Hematopoietic multipotent progenitor cell treated with erythropoietin and hydrocortisone succinate and interleukin-3 and kit ligand, for 4 days (in vitro differentiated cells): ENCODE results near the gene BLOC1S2.
A peak's percentile ranks its signal among the peaks of the same experiment; 100 is the strongest.
"Not testable (repeated sequence)": the region's sequence is repeated elsewhere in the genome, so short reads cannot be mapped to it uniquely, and the experiment has no call there.

ENCODE experiments used
- DNase-seq: peaks from one replicate; pipeline ENCODE4 v3.0.0-alpha.2; 2015

The BLOC1S2 gene

DNA sequence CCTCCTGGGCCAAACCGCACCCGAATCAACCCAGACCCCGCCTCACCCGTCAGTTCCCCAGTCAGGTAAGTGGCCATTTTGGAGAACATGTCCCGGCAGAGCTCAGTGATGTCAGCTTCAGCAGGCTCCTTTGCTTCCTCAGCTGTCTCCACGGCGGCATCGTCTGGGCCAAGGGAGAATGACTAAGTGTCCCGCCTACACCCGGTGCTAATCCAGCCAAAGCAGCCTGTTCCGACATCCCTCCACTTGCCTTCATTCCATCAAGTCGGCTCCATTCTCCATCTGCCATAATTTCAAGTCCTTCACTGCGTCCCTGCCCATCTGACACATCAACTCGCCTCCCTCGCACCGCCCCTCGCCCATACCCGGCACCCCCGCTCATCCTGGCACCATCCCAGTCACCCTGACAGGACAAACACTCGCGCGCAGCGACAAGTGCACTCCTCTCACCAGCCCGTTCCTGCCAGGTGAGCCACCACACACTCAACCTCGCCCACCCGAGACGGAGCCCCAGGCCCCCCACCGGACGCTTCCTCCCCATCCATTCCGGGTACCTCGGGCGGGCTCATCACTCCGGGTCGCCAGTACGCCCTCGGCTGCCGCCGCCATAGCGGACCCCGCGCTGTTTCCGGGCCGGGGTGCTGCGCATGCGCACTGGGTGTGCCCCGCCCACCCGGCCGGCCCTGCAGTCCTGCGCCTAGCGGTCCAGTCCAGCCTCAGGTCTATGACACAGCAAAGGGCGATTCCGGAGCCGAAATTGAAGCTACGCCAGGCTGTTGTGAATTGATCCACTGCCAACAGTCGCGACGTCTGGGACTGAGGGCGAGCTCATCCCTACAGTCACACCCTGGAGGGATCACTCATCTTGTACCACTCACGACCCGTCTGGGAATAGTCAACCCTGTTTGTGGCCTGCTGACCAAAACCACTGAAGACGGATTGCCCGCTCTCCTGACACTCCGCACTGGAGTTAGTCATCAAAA is at the start of gene BLOC1S2:
Gene BLOC1S2, minus strand, starts transcription at position 630 of the 983 bp plus-strand sequence. Its CDS starts 21 bp downstream, at position 609.
- DNase-seq: peak; percentile 91

DNA sequence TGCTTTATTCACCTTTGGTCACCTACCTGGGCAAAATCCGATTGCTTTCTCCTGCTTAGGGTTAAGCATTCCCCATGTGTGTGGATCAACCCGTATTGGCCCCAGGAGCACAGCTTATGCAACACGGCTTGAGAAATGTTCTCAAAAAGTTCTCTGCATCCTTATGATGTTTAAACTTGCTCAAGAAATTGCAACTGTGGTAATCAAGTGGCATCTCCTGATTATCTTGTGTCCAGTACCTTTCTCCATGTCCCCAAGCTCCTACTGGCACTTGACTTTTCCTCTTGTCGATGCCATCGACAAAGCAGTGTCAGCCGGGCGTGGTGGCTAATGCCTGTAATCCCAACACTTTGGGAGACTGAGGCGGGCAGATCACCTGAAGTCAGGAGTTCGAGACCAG is 48.3 kb upstream of the BLOC1S2 start:
- DNase-seq: no peak

DNA sequence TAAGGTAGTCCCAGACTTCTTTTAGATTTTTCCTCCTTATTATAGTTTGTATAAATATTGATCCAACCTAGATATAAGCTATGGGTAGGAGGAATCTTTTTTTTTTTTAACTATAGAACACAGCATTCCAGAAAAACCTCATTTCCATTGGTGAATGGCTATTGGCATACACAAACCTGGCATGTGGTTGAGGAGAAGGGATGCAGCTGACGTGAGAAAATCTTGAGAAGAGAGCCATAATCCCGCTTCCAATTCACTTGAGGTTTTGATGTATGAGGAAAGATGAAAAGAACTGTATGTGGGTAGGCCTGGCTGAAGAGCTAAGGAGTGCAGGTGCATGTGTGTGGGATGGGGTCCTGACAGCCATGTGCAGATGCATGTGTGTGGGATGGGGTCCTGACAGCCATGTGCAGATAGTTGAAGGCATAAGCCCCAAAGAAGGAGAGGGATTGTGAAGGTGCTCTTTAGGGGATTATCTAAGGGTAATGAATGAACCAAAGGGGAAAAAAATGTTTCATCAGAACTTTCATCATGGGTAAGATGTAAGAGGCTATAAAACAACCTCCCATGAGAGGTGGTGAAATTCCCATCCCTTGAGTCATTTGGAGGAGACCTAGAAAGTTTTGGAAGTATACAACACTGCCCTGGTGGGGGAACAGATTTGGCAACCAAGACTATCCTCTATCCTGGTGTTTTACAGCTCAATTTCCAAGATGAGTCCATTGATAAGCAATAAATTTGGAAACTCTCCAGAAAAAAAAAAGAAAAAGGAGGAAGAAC is 47.4 kb upstream of the BLOC1S2 start:
- DNase-seq: no peak

DNA sequence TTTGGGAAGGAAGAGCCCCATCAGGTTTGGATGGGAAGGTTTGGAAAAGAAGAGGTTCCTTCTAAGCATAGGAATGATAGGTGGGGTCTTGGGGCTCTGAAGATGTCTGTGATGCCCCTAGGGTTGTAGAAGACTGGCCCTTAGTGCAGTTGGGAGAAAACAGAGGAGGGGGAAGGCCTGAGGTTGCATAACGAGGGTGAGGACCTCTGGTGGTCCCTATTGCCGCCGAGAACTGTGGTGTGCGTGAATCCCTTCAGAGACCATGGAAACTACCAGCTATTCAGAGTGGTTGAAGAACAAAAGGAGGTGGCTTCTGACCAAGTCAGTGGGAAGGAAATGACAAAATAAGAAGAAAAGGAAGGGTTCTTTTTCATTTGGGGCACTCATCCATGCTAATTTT is 46.6 kb upstream of the BLOC1S2 start:
- DNase-seq: no peak

DNA sequence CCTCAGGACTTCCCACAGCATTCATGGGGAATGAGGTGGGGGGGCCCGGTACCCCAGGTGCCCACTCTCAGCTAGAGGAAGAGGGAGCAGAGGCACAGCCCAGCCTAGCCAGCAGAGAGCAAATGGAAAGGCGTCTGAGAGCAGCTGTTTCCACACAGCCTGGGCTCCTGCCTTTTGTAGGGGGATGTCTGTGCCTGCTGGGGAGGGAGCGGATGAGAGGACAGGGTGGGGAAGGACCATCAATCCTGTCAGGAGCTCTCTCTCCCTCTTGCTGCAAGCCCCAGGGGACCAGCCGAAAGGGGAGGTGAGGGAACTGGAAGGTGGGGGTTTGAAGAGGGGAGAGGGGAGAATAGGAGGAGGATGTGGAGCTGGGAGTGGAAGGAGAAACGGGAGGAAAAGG is 43.6 kb upstream of the BLOC1S2 start, which contains the start of gene PKD2L1:
Gene PKD2L1, minus strand, starts transcription at position 150 of the 400 bp plus-strand sequence. Its CDS starts 125 bp downstream, at position 25.
- no peak for DNase-seq

DNA sequence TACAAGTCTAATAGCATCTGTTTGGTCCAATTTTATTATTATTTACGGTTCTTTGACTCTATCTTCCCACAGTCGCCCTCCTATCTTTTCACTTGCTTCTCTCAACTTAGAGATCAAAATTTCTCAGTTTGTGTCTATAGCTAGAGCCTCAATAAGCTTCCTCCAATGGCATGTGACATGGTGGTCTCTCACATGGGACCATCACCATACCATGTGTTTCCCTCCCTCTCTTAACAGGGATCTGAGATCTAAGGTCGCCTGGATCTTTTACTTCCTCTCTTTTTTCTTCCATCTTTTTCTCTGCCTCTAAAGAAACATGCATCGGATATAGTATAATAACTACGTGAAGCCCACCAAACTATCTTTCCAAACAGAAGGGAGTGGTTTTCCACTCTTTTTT is 41.7 kb upstream of the BLOC1S2 start:
- DNase-seq: no peak

DNA sequence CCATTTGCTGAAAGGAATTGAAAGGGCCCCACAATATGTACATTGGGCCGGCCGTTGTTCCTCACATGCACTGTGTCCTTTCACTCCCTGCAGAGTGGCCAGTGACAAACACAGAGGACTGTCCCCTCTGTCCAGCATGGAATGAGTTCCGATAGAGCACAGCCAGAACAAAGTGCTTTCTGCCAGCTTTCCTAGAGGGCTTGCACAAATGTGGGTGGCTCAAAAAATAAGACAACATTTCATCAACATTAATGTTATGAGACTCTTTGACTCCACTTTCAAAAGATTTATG is 41.2 kb upstream of the BLOC1S2 start:
- DNase-seq: no peak

DNA sequence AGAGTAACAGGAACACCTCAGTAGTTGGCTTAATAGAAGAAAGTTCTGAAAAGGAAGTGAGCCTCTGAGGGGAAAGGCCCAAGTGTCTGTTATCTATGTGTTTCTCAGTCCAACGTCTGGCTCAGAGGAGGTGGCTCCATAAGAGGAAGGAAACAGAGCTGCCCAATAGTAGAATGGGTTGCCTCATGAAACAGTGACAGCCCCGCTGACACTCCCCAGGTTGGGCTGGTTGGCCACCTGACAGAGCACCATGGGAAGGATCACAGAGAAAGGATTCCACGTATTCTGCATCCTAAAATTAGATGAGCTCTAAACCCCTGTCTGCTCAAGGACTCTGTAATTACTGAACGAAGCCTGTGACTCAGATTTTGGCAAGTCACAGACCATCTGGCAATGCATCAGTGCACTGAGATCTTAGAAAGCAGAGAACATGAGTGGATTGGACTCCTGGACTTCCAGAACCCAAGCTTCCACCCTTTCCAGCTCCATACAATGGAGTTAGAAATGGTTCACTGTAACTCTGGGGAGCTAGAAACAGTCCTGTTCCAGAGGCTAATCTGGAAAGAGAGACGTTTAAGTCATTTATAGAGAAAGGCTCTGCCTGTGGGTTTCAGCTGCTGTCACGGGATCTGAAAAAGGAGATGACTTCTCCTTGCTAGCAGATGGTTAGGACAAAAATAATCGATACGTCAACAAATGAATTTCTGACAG is 40.7 kb upstream of the BLOC1S2 start:
- DNase-seq: peak; percentile 89

DNA sequence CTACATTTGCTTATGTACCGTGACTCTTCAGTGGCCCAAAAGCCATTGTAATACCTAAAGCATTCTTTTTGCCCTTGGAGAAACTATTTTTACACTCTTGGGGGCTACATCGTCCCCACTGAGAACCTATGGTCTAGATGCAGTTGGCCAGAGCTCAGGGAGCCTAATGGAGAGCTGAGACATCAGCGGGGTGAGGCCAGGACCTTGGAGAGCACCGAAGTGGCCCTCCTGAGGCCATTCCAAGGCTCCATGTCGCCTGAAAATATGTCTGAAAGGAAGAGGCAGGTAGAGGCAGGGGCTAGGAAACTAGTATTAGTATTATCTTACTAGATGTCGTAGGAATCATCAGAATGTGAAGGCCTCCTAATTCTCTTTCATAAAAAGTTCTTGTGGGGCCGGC is 38.7 kb upstream of the BLOC1S2 start:
- peak; percentile 24 for DNase-seq

DNA sequence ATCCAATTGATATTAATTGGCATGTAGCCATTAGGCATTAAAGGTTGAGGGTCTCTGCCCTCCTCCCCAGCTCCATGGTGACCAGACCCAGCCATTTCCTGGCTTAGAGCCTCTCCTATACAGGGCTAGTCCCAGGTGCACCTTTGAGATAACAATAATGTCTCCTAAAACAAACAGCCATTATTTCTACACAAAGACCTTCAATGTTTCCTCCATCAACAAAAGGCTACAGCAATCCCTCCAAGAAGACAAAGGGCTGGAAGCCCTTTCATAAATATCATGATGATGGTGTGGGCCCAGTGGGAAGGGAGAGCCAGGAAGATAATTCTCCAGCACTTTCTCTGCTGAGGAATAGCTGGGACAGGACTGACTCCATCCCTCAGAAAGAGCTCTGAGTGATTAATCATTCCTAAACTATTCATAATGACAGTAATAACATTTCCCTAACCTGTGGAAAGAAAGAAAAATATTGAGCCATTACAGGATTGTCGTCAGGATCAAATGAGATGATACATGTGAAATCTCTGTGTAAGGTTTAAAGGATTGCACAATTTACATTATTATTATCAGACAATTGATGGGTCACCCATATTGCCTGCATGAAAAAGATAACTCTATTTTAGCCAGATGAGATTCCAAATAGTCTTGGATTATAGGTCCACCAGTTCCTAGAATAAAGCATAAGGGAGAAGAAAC is 33.4 kb upstream of the BLOC1S2 start:
- no peak for DNase-seq

DNA sequence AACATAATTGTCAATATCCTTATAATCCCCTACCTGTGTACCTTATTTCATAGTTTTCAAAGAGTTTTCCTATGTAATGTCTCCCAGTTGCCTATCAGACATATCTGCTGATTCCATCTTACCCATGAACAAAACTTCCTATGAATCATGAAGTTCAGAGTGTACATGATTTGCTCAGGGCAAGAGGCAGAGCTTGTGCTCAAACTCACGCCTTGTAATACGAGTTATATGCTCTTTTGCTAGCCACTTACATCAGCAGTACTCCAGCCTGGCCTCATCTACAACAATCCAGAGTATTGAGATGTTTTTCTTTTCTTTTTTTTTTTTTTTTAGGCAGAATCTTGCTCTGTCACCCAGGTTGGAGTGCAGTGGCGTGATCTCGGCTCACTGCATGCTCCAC is 31.7 kb upstream of the BLOC1S2 start:
- DNase-seq: no peak

DNA sequence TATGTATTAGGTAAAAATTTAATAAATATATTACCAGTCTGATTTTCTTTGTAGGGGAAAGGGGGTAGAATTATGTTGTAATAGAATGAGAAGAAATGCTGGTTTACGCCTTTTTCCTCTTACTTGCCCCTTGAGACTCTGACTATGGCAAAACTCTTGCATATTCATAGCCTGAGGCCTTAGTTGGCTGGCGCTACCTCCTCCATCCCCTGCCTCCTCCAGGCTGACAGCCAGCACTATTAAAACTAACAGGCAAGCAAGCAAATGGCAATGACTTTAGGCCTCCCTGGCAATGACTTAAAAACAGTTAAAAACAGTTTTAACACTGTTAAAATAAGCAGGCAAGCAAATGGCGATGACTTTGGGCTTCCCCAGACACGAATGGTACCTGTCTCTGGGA is 29.1 kb upstream of the BLOC1S2 start:
- DNase-seq: no peak

DNA sequence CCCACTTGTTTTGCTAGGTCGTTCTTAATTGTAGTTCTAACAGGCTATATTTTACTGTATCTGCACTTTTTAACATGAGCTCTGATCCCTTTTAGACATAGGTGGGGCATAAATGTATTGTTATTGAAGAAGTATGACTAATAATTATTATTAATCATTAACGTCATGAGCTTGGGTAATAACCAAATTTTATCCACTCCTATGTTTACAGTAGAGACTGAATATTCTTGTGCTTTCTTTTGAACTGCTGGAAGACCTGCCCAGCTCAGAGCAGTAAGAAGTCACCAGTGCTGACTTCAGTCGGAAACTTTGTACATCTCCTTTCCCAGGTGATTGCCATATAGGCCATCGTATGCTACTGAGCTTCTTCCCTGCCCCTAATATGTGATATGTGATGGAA is 24.8 kb upstream of the BLOC1S2 start:
- DNase-seq: no peak

DNA sequence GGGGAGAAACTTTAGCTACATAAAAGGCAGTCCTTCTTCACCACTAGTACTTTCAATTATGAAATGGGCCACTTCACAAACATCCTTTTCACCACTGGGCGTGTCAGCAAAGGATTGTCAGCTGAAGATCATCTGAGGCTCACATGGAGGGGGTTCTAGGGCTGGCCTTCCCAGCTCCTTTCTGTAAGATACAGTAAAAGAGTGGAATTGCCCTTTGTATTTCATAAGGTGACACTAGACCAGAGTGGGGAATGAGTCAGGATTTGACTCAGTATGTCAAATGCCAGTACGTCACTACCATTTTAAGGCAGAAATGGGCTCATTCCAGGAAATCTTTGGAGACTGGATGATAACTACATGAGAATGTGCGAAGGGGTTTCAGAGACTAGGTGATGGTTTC is 21.2 kb upstream of the BLOC1S2 start:
- DNase-seq: no peak

DNA sequence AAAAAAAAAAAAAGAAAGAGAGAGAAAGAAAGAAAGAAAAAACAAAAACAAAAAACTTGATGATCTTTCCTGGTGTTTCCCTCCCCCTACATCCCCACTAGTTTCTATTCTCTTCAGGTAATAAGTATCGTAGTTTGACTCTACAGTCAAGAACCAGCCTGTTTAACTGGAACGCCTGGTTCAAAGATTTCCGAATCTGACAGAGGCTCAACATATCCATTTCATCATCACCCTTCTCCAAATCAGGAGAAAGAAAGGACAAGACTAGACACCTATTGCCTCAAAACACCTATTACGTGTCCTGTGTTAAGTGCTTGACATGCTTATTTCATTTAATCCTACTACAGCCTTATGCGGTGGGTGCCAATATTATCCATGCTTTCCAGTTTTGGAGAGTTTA is 20.4 kb upstream of the BLOC1S2 start:
- no peak for DNase-seq

DNA sequence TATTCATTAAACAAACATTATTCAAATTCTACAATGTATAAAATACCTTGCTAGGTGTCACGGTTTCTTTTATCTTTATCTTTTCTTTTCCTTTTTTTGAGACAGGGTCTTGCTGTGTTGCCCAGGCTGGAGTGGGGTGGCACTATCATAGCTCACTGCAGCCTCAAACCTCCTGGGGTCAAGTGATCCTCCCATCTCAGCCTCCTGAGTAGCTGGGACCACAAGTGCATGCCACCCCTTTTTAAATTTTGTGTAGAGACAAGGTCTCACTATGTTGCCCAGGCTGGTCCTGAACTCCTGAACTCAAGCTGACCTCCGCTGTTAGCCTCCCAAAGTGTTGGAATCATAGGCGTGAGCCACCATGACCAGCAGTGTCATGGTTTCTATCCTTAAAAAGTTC is 17.9 kb upstream of the BLOC1S2 start:
- DNase-seq: no peak

DNA sequence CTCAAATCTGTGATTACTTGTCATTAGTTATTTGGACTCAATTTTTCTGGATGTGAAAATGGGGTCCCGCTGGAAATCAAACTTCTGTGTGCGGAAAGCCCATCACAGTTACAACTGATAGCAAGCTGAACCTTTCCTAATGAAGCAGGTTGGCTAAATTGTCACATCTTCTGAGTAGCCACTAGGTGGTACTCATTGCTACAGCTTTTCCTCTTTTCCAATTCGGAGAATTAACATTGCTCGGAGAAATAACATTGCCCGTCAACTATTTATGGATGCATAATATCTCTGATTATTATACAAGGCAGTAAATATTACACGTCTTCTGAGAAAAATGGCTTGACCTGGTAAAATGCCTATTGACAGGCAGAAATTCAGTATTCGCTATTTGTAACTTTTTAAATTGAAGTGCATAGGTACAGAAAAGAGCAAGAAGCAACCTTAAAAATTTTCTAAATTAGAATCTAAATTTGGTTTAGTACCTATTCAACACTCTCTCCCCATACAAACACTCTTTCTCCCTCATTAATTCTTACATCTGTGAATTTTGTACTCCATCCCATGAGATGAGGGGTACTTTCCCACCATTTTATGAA is 17.3 kb upstream of the BLOC1S2 start:
- peak; percentile 65 for DNase-seq

DNA sequence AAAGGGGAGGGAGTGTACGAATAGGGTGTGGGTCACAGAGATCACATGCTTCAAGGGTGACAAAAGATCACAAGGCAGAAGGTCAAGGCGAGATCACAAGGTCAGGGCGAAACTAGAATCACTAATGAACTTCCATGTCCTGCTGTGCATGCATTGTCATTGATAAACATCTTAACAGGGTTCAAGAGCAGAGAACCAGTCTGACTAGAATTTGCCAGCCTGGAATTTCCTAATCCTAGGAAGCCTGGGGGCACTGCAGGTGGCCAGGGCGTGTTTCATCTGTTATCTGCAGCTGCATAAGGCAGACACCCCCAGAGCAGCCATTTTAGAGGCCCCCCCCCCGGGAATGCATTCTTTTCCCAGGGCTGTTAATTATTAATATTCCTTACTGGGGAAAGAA is 14.6 kb upstream of the BLOC1S2 start:
- not testable (repeated sequence) for DNase-seq

DNA sequence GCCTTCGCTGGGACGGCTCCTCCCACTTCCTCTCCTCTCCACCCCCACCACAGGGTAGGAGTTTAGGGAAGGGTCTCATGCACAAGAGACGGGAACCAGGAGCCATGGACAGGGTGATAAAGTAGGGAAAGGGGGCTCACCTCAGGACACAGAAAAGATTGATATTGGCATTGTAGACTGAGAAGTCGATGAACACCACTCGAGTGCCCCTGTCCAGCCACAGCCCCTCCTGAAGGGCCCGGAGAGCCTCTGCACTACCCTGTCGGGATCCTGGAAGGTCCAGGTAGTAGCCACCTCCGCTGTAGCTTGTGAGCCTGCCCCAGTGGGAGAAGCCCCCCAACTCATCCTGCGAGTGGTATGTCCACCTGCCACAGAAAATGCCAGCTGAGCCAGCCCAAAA is 10.8 kb upstream of the BLOC1S2 start:
- no peak for DNase-seq

DNA sequence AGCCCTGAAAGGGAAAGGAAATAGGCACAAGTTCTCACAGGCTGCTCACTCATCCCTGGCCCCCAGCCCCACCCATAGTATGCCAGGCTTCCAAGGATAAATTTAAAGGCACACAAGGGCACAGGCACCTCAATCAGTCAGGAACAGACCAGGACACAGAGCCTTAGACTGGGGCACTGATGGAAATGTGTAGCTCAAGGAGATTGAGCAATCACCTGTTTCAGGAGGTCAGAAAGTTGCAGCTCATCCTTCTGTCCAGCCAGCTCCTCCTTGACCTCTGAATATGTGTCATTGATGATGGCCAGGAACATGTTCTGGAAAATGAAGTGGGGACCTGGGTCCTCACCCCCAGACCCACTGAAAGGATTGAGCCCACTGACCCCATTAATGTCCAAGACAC is 6.6 kb upstream of the BLOC1S2 start:
- DNase-seq: no peak

DNA sequence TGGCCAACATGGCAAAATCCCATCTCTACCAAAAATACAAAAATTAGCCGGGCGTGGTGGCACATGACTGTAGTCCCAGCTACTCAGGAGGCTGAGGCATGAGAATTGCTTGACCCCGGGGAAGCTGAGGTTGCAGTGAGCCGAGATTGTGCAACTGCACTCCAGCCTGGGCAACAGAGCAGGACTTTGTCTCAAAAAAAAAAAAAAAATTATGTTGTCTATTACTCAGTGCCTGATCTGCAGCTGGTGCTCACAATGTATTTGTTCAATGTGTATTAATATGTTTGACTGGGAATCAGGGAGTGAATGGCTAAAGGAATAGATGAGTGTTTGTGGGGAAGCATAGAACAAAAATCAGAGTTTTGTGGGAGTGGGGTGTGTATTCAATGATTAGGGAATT is 5.8 kb upstream of the BLOC1S2 start:
- not testable (repeated sequence) for DNase-seq

DNA sequence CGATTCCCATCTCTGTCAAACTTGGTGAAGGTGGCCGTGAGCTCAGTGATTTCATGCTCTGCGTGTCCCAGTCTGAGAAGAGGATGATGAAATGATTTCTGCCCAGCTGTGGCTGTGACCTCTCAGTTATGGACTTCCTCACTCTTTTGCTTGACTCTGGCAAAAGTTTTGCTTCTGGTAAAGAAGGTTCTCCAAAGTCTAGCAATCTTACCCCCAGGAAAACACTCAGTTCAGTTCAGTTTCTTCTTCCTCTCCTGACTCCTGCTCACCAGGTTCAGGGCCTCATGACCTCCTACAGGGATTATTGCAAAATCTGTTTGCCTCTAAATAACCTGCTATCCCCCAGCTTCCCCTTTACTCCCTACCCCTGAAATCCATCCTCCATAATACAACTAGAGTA is 4.9 kb upstream of the BLOC1S2 start:
- peak; percentile 16 for DNase-seq
